Smooth muscle cell (in vitro differentiated cells): ENCODE measurements around the gene NRXN3. TPM values are rescaled to one million over a fixed set of nuclear protein-coding genes. Genes with fewer than 3 reads are reported as not detected.

Experiments used
- polyA plus RNA-seq: library from polyadenylated mRNA; unstranded; fragments of >200 nt; fragmentation: Nextera tagmentation; extraction: Ambion mirVana; gene quantifications from 2 replicates; pipeline ENCODE4 v1.2.1, GENCODE V29; 2016
- small RNA-seq: library from RNA; depleted of rRNA; stranded (forward); fragments of <200 nt; gene quantifications from one replicate; pipeline ENCODE3, GENCODE V24; 2014
- total RNA-seq: library from RNA; depleted of rRNA; stranded (reverse); fragments of >200 nt; gene quantifications from 2 replicates; pipeline ENCODE4 v1.2.3, GENCODE V29; 2014

The NRXN3 gene
- total and polyA plus RNA-seq, 2 experiments from 2014 or later = 1.2 to 7.0 TPM

Small RNA genes within 50 kb of the gene (small RNA-seq; reads per million reads assigned to genes)
- not detected for gene RNA5SP388
